Keratinocyte (primary cell): ENCODE results near the gene UBQLN1. TPM values are rescaled to one million over a fixed set of nuclear protein-coding genes. Genes with fewer than 3 reads are reported as not detected.
A peak's percentile ranks its signal among the peaks of the same experiment; 100 is the strongest.

ENCODE experiments used
- DNase-seq: peaks from one replicate; pipeline ENCODE4 v3.0.0-alpha.2; 2011; ENCODE audit warnings: low read depth, missing footprints, low spot score
- FAIRE-seq: peaks from 2 replicates; lab custom pipeline; 2011; peaks lifted over from hg19 to GRCh38; lab: Jason Lieb, UNC
- H2AFZ ChIP-seq: 2 replicates; pipeline ENCODE4 v1.6.0; 2012; ENCODE audit warnings: low read length, control low read depth, inconsistent platforms; ENCODE audit not compliant: control insufficient read depth
- H3K27ac ChIP-seq: 2 replicates; pipeline ENCODE4 v1.5.1; 2011; ENCODE audit warnings: low read length; ENCODE audit not compliant: control insufficient read depth, insufficient read depth
- H3K27me3 ChIP-seq: 3 replicates; pipeline ENCODE4 v1.6.0; 2011; ENCODE audit warnings: low read length; ENCODE audit not compliant: control insufficient read depth, insufficient read depth; ENCODE audit errors: extremely low read depth
- H3K36me3 ChIP-seq, 2 experiments: 2 replicates in 1 of 2; 3 replicates in 1 of 2; pipeline ENCODE4 v1.5.1; 2011; ENCODE audit warnings: low read length in 2 of 2, mild to moderate bottlenecking in 1 of 2; ENCODE audit not compliant: control insufficient read depth in 2 of 2, insufficient read depth in 2 of 2; ENCODE audit errors: extremely low read depth in 1 of 2
- H3K4me1 ChIP-seq: 3 replicates; pipeline ENCODE4 v1.5.1; 2011; ENCODE audit warnings: low read length; ENCODE audit not compliant: control insufficient read depth, insufficient read depth; ENCODE audit errors: extremely low read depth
- H3K4me2 ChIP-seq: 3 replicates; pipeline ENCODE4 v1.6.0; 2011; ENCODE audit warnings: low read depth, low read length; ENCODE audit not compliant: control insufficient read depth, insufficient read depth; ENCODE audit errors: extremely low read depth
- H3K4me3 ChIP-seq, 3 experiments: fragments of 200-600 bp in 1 of 3; sonication (generic) in 1 of 3; 2 replicates in 2 of 3; 3 replicates in 1 of 3; pipeline ENCODE4 v1.5.1; 2011 to 2016; ENCODE audit warnings: low read length in 3 of 3, mild to moderate bottlenecking in 3 of 3, control low read depth in 2 of 3, inconsistent platforms in 1 of 3, low read depth in 1 of 3, mixed read lengths in 1 of 3, mixed run types in 1 of 3, moderate library complexity in 1 of 3; ENCODE audit not compliant: control insufficient read depth in 2 of 3, insufficient read depth in 2 of 3; ENCODE audit errors: extremely low read depth in 1 of 3
- H3K79me2 ChIP-seq: 2 replicates; pipeline ENCODE4 v1.6.0; 2012; ENCODE audit warnings: low read length; ENCODE audit not compliant: control insufficient read depth, insufficient read depth
- H3K9ac ChIP-seq: 3 replicates; pipeline ENCODE4 v1.6.0; 2011; ENCODE audit warnings: low read length; ENCODE audit not compliant: control insufficient read depth, insufficient read depth; ENCODE audit errors: extremely low read depth
- H3K9me1 ChIP-seq: 3 replicates; pipeline ENCODE4 v1.6.0; 2011; ENCODE audit warnings: low read length; ENCODE audit not compliant: control insufficient read depth, insufficient read depth; ENCODE audit errors: extremely low read depth
- H3K9me3 ChIP-seq: 2 replicates; pipeline ENCODE4 v1.5.1; 2012; ENCODE audit warnings: low read depth, low read length; ENCODE audit not compliant: control insufficient read depth
- H4K20me1 ChIP-seq: 3 replicates; pipeline ENCODE4 v1.6.0; 2011; ENCODE audit warnings: low read length; ENCODE audit not compliant: control insufficient read depth, insufficient read depth; ENCODE audit errors: extremely low read depth
- CTCF ChIP-seq, 3 experiments: IDR thresholded peaks in 1 of 3; conservative IDR thresholded peaks in 1 of 3; optimal IDR thresholded peaks in 1 of 3; 2 replicates in 2 of 3; 3 replicates in 1 of 3; pipeline versions ENCODE3 to v1.5.1; 2011; ENCODE audit warnings: low read length in 3 of 3, mild to moderate bottlenecking in 3 of 3, moderate library complexity in 2 of 3, control low read depth in 1 of 3, inconsistent platforms in 1 of 3; ENCODE audit not compliant: insufficient read depth in 2 of 3; ENCODE audit errors: extremely low read depth in 1 of 3
- EZH2 ChIP-seq: IDR thresholded peaks from one replicate; pipeline ENCODE4 v1.6.1; 2012; ENCODE audit warnings: inconsistent platforms, mild to moderate bottlenecking, low read length, moderate library complexity
- dilution Hi-C: fragments of 300-500 bp; cut with MboI; formaldehyde crosslinking; loops from one replicate; pipeline ENCODE4 v1.7.0; 2020; ENCODE audit warnings: low sequenced_read_pairs; ENCODE audit not compliant: extremely low pct_ligation_motif_present
- polyA plus RNA-seq, 5 experiments: library from polyadenylated mRNA; depleted of rRNA in 3 of 5; stranded (reverse) in 3 of 5; stranded (forward) in 1 of 5; unstranded in 1 of 5; fragments of >200 nt; gene quantifications; 1 replicate in 1 of 5; 2 replicates in 3 of 5; 3 replicates in 1 of 5; pipeline versions ENCODE4 v1.2.1 to v1.2.3, GENCODE V29; 2011 to 2012; ENCODE audit warnings: missing spikeins in 2 of 5, low read depth in 1 of 5, low replicate concordance in 1 of 5

The UBQLN1 gene
- polyA plus RNA-seq, 1 donor (not counting 4 experiments of a cell fraction or from before 2014, with no cell fraction given): 145 TPM

GRCh38 chr9:83691492-83691891 is 16.3 kb downstream of the UBQLN1 start:
- Histone ChIP-seq H3K9ac (no peak overlapping the region), H3K27me3 (no peaks in the 10 kb centered on the region), H3K36me3 (no peaks in the 10 kb centered on the region), H3K9me1 (no peaks in the 10 kb centered on the region), H3K4me2 (no peak overlapping the region), H2AFZ (no peak overlapping the region), H3K27ac (no peak overlapping the region), H4K20me1 (peaks cover 39% of the 10 kb centered on the region), H3K9me3 (no peaks in the 10 kb centered on the region), H3K4me3 (no peak overlapping the region), H3K79me2 (peaks cover 99% of the 10 kb centered on the region), H3K4me1 (no peaks in the 10 kb centered on the region)
- dilution Hi-C loops: no loop called here
- no peak for DNase-seq
- peak; percentile 13 for FAIRE-seq
- no peak for TF ChIP-seq EZH2
- no peak for TF ChIP-seq CTCF (optimal IDR thresholded peaks at IDR 0.05 in 1 of 3, IDR thresholded peaks at IDR 0.05 in 1 of 3, conservative IDR thresholded peaks at IDR 0.05 in 1 of 3; ENCODE audit: extremely low read depth in 1 of 3, insufficient read depth in 2 of 3, low read length in 3 of 3)

- peaks cover 8% of the 10 kb centered on the region for H3K4me1 ChIP-seq
- no peak overlapping the region for H3K9ac ChIP-seq
- no peak overlapping the region for H3K27ac ChIP-seq
- TF ChIP-seq EZH2: no peak
- no peak for TF ChIP-seq CTCF (optimal IDR thresholded peaks at IDR 0.05 in 1 of 3, IDR thresholded peaks at IDR 0.05 in 1 of 3, conservative IDR thresholded peaks at IDR 0.05 in 1 of 3; ENCODE audit: extremely low read depth in 1 of 3, insufficient read depth in 2 of 3, low read length in 3 of 3)
- H3K36me3 ChIP-seq: peaks cover 0 to 6% of the 10 kb centered on the region in 2 experiments
- peaks cover 98% of the 10 kb centered on the region for H3K79me2 ChIP-seq
- no peak for DNase-seq
- no peak overlapping the region for H2AFZ ChIP-seq
- H3K27me3 ChIP-seq: no peaks in the 10 kb centered on the region
- H4K20me1 ChIP-seq: peaks cover 41% of the 10 kb centered on the region
- H3K4me3 ChIP-seq: no peak overlapping the region
- H3K9me3 ChIP-seq: no peaks in the 10 kb centered on the region
- no peak overlapping the region for H3K4me2 ChIP-seq
- no peaks in the 10 kb centered on the region for H3K9me1 ChIP-seq
- dilution Hi-C loops: no loop called here
- no peak for FAIRE-seq
These were observed 18.8 kb downstream of the UBQLN1 start for GRCh38 chr9:83688921-83689320.
